UCSD-AML1 (cell line): ENCODE measurements around the gene PCDH10.

Experiments
- DNase-seq: peaks from one replicate; lab custom pipeline; 2025; ENCODE audit not compliant: unreplicated experiment; lab: John Stamatoyannopoulos, UW

Gene PCDH10

GRCh38 chr4:133148690-133149363 is at the start of gene PCDH10:
Gene PCDH10 (plus strand): TSS chr4:133149294. CDS start chr4:133150141, 847 bp downstream.
- DNase-seq, result peak; percentile 2

- no peak for DNase-seq
These were observed 47.1 kb upstream of the PCDH10 start for GRCh38 chr4:133102043-133102442.

GRCh38 chr4:133102612-133103409 is 46.3 kb upstream of the PCDH10 start:
- DNase-seq, result no peak

- DNase-seq, result no peak
These were observed 36.5 kb upstream of the PCDH10 start for GRCh38 chr4:133112641-133113040.

GRCh38 chr4:133124746-133125145 is 24.3 kb upstream of the PCDH10 start:
- DNase-seq, result no peak

- DNase-seq, result no peak
These were observed 21.6 kb upstream of the PCDH10 start for GRCh38 chr4:133127500-133127899.

- no peak for DNase-seq
These were observed 19.9 kb upstream of the PCDH10 start for GRCh38 chr4:133129237-133129636.

- DNase-seq, result no peak
These were observed 18.9 kb upstream of the PCDH10 start for GRCh38 chr4:133130171-133130570.

GRCh38 chr4:133131829-133132460 is 17.1 kb upstream of the PCDH10 start:
- no peak for DNase-seq

GRCh38 chr4:133136833-133137232 is 12.3 kb upstream of the PCDH10 start:
- DNase-seq, result no peak

- DNase-seq, result no peak
These were observed 11.5 kb upstream of the PCDH10 start for GRCh38 chr4:133137571-133137970.

GRCh38 chr4:133143775-133144430 is 5.2 kb upstream of the PCDH10 start:
- DNase-seq, result no peak

- DNase-seq, result no peak
These were observed 3.9 kb upstream of the PCDH10 start for GRCh38 chr4:133145241-133145640.

- DNase-seq, result no peak
These were observed 3.1 kb upstream of the PCDH10 start for GRCh38 chr4:133145758-133146573.

GRCh38 chr4:133146574-133147241 is 2.4 kb upstream of the PCDH10 start:
- peak; percentile 12 for DNase-seq

GRCh38 chr4:133147286-133147821 is 1.7 kb upstream of the PCDH10 start:
- peak; percentile 2 for DNase-seq

- DNase-seq, result peak; percentile 5
These were observed 989 bp upstream of the PCDH10 start for GRCh38 chr4:133147921-133148689.

- no peak for DNase-seq
These were observed 236 bp downstream of the PCDH10 start for GRCh38 chr4:133149364-133149695.

- no peak for DNase-seq
These were observed 908 bp downstream of the PCDH10 start for GRCh38 chr4:133149932-133150471.
